ENCODE data around the gene INPP5A.

DNA sequence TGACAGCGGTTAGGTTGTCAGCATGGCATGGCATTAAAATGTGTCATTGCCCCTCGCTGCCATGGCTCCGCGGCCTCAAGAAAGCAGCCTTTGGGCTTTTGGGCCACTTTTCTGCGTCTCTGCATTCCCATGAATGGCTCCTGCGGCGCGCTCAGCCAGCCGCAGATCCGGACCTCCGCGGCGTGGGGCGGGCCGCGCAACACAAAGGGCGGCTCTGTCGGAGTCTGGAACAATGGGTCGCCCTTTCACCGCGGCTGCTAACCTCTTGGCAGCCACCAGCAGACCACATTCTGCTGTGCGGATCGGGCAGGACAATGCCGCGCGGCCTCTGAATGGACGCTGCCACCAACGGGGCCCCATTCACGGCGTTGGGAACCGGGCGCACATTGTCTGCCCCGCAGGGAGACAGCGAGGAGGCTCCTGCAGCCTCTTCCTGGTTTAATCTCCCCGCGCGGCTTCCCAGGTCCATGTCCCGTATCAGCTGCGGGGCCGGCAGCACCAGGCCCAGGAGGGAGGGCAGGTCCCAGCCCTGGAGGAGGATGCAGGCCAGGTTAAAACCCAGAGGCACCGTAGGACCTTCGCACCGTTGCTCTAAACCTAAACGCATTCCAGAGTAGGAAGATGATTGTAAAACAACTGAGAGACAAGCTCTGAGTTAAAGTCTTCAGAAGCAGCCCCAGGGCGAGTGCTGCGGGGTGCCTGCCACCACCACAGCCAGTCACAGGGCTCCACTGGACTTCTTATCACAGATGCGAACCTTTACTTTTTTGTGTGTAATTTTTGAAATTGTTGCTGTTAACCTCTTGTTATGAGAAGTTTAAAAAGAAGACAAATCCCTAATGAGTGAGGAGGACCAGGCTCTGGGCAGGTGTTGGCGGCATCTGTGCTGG is 176.8 kb downstream of the INPP5A start:
- no peak for TF ChIP-seq EP300 (IDR thresholded peaks at IDR 0.05; ENCODE audit: borderline replicate concordance in 1 of 2, control insufficient read depth in 1 of 2, low read depth in 2 of 2, low read length in 2 of 2)
- TF ChIP-seq, protein P1, sequence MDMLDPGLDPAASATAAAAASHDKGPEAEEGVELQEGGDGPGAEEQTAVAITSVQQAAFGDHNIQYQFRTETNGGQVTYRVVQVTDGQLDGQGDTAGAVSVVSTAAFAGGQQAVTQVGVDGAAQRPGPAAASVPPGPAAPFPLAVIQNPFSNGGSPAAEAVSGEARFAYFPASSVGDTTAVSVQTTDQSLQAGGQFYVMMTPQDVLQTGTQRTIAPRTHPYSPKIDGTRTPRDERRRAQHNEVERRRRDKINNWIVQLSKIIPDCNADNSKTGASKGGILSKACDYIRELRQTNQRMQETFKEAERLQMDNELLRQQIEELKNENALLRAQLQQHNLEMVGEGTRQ (IDR thresholded peaks at IDR 0.05; ENCODE audit: borderline replicate concordance, low read depth, low read length), result no peak
- TF ChIP-seq POLR2A (IDR thresholded peaks at IDR 0.05; ENCODE audit: low read depth, low read length), result no peak
- TF ChIP-seq, protein P2, sequence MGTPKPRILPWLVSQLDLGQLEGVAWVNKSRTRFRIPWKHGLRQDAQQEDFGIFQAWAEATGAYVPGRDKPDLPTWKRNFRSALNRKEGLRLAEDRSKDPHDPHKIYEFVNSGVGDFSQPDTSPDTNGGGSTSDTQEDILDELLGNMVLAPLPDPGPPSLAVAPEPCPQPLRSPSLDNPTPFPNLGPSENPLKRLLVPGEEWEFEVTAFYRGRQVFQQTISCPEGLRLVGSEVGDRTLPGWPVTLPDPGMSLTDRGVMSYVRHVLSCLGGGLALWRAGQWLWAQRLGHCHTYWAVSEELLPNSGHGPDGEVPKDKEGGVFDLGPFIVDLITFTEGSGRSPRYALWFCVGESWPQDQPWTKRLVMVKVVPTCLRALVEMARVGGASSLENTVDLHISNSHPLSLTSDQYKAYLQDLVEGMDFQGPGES (IDR thresholded peaks at IDR 0.05), result no peak
- TF ChIP-seq, protein P3, sequence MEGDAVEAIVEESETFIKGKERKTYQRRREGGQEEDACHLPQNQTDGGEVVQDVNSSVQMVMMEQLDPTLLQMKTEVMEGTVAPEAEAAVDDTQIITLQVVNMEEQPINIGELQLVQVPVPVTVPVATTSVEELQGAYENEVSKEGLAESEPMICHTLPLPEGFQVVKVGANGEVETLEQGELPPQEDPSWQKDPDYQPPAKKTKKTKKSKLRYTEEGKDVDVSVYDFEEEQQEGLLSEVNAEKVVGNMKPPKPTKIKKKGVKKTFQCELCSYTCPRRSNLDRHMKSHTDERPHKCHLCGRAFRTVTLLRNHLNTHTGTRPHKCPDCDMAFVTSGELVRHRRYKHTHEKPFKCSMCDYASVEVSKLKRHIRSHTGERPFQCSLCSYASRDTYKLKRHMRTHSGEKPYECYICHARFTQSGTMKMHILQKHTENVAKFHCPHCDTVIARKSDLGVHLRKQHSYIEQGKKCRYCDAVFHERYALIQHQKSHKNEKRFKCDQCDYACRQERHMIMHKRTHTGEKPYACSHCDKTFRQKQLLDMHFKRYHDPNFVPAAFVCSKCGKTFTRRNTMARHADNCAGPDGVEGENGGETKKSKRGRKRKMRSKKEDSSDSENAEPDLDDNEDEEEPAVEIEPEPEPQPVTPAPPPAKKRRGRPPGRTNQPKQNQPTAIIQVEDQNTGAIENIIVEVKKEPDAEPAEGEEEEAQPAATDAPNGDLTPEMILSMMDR (IDR thresholded peaks at IDR 0.05 in 2 of 3, conservative IDR thresholded peaks at IDR 0.05 in 1 of 3; ENCODE audit: control insufficient read depth in 2 of 3, extremely low read depth in 1 of 3, insufficient read depth in 1 of 3, low read depth in 3 of 3, low read length in 3 of 3), result no peak
- no peak for TF ChIP-seq RB1 (IDR thresholded peaks at IDR 0.05; ENCODE audit: borderline replicate concordance)
- no peak for TF ChIP-seq ASH2L (IDR thresholded peaks at IDR 0.05; ENCODE audit: borderline replicate concordance, low read depth)
- TF ChIP-seq GABPA (IDR thresholded peaks at IDR 0.05; ENCODE audit: low read depth), result no peak
- TF ChIP-seq SMC3 (IDR thresholded peaks at IDR 0.05; ENCODE audit: borderline replicate concordance, low read length), result no peak

Measured in GM12878 (cell line).